Stimulated activated CD4-positive, alpha-beta T cell treated with anti-CD3 and anti-CD28 coated beads, Interleukin-2, amount 100 ng/mL, for 48 hours (primary cell): ENCODE results near the gene ZNF18.
"Not testable (repeated sequence)": the region's sequence is repeated elsewhere in the genome, so short reads cannot be mapped to it uniquely, and the experiment has no call there.

Experiments used
- DNase-seq, 2 donors: peaks; one replicate each; pipeline ENCODE4 v3.0.0-alpha.2; 2020

Gene ZNF18

GRCh38 chr17:11981862-11982261, 15.4 kb downstream of the ZNF18 start:
- DNase-seq, result no peak

- DNase-seq, result no peak
Measured at GRCh38 chr17:11980813-11981212, 16.5 kb downstream of the ZNF18 start.

- no peak for DNase-seq
Measured at GRCh38 chr17:11979795-11980194, 17.5 kb downstream of the ZNF18 start.

GRCh38 chr17:11972741-11973140, 24.5 kb downstream of the ZNF18 start:
- not testable (repeated sequence) for DNase-seq

GRCh38 chr17:11969565-11969964, 27.7 kb downstream of the ZNF18 start:
- no peak for DNase-seq

- no peak for DNase-seq
Measured at GRCh38 chr17:11954936-11955335, 42.3 kb downstream of the ZNF18 start.

GRCh38 chr17:11953924-11954323, 43.4 kb downstream of the ZNF18 start:
- DNase-seq, result no peak

- DNase-seq, result no peak
Measured at GRCh38 chr17:11952610-11953009, 44.7 kb downstream of the ZNF18 start.

- no peak for DNase-seq
Measured at GRCh38 chr17:11950771-11951519, 46.3 kb downstream of the ZNF18 start.

GRCh38 chr17:11949571-11949970, 47.7 kb downstream of the ZNF18 start:
- not testable (repeated sequence) for DNase-seq

GRCh38 chr17:11948789-11949188, 48.5 kb downstream of the ZNF18 start:
- no peak for DNase-seq

GRCh38 chr17:11944587-11944986, 52.7 kb downstream of the ZNF18 start:
- DNase-seq, result no peak

- DNase-seq, result no peak
Measured at GRCh38 chr17:11943759-11944347, 53.4 kb downstream of the ZNF18 start.

- DNase-seq, result not testable (repeated sequence)
Measured at GRCh38 chr17:11943086-11943485, 54.2 kb downstream of the ZNF18 start.

GRCh38 chr17:11940904-11941303, 56.4 kb downstream of the ZNF18 start:
- no peak for DNase-seq

GRCh38 chr17:11935734-11936406, 61.4 kb downstream of the ZNF18 start:
- peak; percentile 17 to 18 for DNase-seq

GRCh38 chr17:11932337-11932898, 64.9 kb downstream of the ZNF18 start:
- DNase-seq, result no peak

- DNase-seq, result no peak
Measured at GRCh38 chr17:11928436-11928835, 68.8 kb downstream of the ZNF18 start.
